B cell (primary cell): ENCODE data around the gene JUP. TPM values are rescaled to one million over a fixed set of nuclear protein-coding genes. Genes with fewer than 3 reads are reported as not detected.
A peak's percentile ranks its signal among the peaks of the same experiment; 100 is the strongest.

Experiments used
- ATAC-seq: fragments of 200-7000 bp; cut with Tn5 transposase; one replicate; pipeline ENCODE4 v1.10.0; 2021; ENCODE audit warnings: low read depth, mild to moderate bottlenecking, moderate number of reproducible peaks, moderate library complexity
- CTCF ChIA-PET: fragments of 350-600 bp; sonication (Branson Sonifier 250); formaldehyde crosslinking; loops from one replicate; lab custom pipeline; 2021; ENCODE audit warnings: antibody characterized with exemption, inconsistent platforms; lab: Charles Lee
- POLR2A ChIA-PET: fragments of 350-600 bp; sonication (Branson Sonifier 250); formaldehyde crosslinking; loops from one replicate; lab custom pipeline; 2021; ENCODE audit warnings: antibody characterized with exemption; lab: Charles Lee
- DNase-seq: peaks from one replicate; pipeline ENCODE4 v3.0.0; 2013
- H2AFZ ChIP-seq: 2 replicates; pipeline ENCODE4 v1.6.1; 2012; ENCODE audit warnings: mild to moderate bottlenecking, low read depth, low read length; ENCODE audit not compliant: insufficient read depth, poor library complexity, severe bottlenecking
- H3K27ac ChIP-seq, 2 donors: 1 replicate in 1 of 2; 2 replicates in 1 of 2; pipeline ENCODE4 v1.5.1; 2012 to 2013; ENCODE audit warnings: low read length in 2 of 2, mild to moderate bottlenecking in 2 of 2, moderate library complexity in 1 of 2
- H3K27me3 ChIP-seq, 4 experiments: fragments of 200-600 bp in 1 of 4; sonication (generic) in 1 of 4; replicated peaks in 1 of 4; 1 replicate in 2 of 4; 2 replicates in 2 of 4; pipeline versions ENCODE4 v1.6.1 to v1.7.0; 2013 to 2016; ENCODE audit warnings: low read length in 3 of 4, mild to moderate bottlenecking in 2 of 4, mixed read lengths in 1 of 4, moderate library complexity in 1 of 4; ENCODE audit not compliant: insufficient read depth in 4 of 4, control insufficient read depth in 3 of 4; ENCODE audit errors: control extremely low read depth in 1 of 4
- H3K36me3 ChIP-seq, 2 experiments: replicated peaks in 1 of 2; 1 replicate in 1 of 2; 2 replicates in 1 of 2; pipeline versions ENCODE4 v1.6.1 to v1.7.1; 2013; ENCODE audit warnings: low read length in 1 of 2; ENCODE audit not compliant: insufficient read depth in 2 of 2, control insufficient read depth in 1 of 2; ENCODE audit errors: control extremely low read depth in 1 of 2, extremely low read depth in 1 of 2
- H3K4me1 ChIP-seq, 2 donors: fragments of 200-600 bp in 1 of 2; sonication (generic) in 1 of 2; 1 replicate in 1 of 2; 2 replicates in 1 of 2; pipeline versions ENCODE4 v1.5.1 to v1.6.1; 2013 to 2017; ENCODE audit warnings: low read length in 2 of 2; ENCODE audit not compliant: control insufficient read depth in 2 of 2, insufficient read depth in 2 of 2
- H3K4me2 ChIP-seq: replicated peaks from 2 replicates; pipeline ENCODE3; 2012; ENCODE audit warnings: mild to moderate bottlenecking, low read depth, low read length; ENCODE audit not compliant: poor library complexity, severe bottlenecking
- H3K4me3 ChIP-seq, 5 experiments: fragments of 200-600 bp in 1 of 5; sonication (generic) in 1 of 5; 1 replicate in 3 of 5; 2 replicates in 2 of 5; pipeline versions ENCODE4 v1.5.1 to v1.7.0; 2011 to 2016; ENCODE audit warnings: low read length in 4 of 5, mild to moderate bottlenecking in 4 of 5, low read depth in 2 of 5, control low read depth in 1 of 5, moderate library complexity in 1 of 5; ENCODE audit not compliant: insufficient read depth in 1 of 5; ENCODE audit errors: control extremely low read depth in 1 of 5, extremely low read depth in 1 of 5
- H3K79me2 ChIP-seq: fragments of 200-600 bp; sonication (generic); one replicate; pipeline ENCODE4 v1.6.0; 2016; ENCODE audit warnings: low read length; ENCODE audit not compliant: control insufficient read depth, insufficient read depth
- H3K9ac ChIP-seq: fragments of 200-600 bp; sonication (generic); 2 replicates; pipeline ENCODE4 v1.6.1; 2017; ENCODE audit warnings: mild to moderate bottlenecking, low read length, moderate library complexity
- H3K9me3 ChIP-seq, 3 donors: one replicate each; pipeline versions ENCODE4 v1.6.1 to v1.7.1; 2013; ENCODE audit warnings: low read length in 2 of 3; ENCODE audit not compliant: control insufficient read depth in 2 of 3, insufficient read depth in 1 of 3; ENCODE audit errors: control extremely low read depth in 1 of 3
- H4K20me1 ChIP-seq: 2 replicates; pipeline ENCODE4 v1.6.0; 2012; ENCODE audit warnings: mild to moderate bottlenecking, low read length; ENCODE audit not compliant: insufficient read depth, control insufficient read depth, poor library complexity, severe bottlenecking
- H3K27ac Mint-ChIP-seq: one replicate; pipeline ENCODE4 v1.8.0; 2021; ENCODE audit warnings: mixed read lengths
- H3K27me3 Mint-ChIP-seq: one replicate; pipeline ENCODE4 v1.8.0; 2021; ENCODE audit warnings: mixed read lengths
- H3K4me1 Mint-ChIP-seq: one replicate; pipeline ENCODE4 v1.8.0; 2021; ENCODE audit warnings: mixed read lengths
- H3K4me3 Mint-ChIP-seq: one replicate; pipeline ENCODE4 v1.8.0; 2021; ENCODE audit warnings: mixed read lengths
- H3K9me3 Mint-ChIP-seq: one replicate; pipeline ENCODE4 v1.8.0; 2022; ENCODE audit warnings: mixed read lengths; ENCODE audit not compliant: insufficient read depth
- CTCF ChIP-seq: fragments of 200-600 bp; IDR thresholded peaks from one replicate; pipeline ENCODE4 v1.8.0; 2022; ENCODE audit warnings: antibody characterized with exemption, mild to moderate bottlenecking
- EZH2 ChIP-seq: IDR thresholded peaks from 2 replicates; pipeline ENCODE4 v1.6.1; 2012; ENCODE audit warnings: borderline replicate concordance, low read depth, mild to moderate bottlenecking, moderate library complexity, low read length; ENCODE audit not compliant: insufficient read depth, poor library complexity, severe bottlenecking
- WGBS: methylation state at CpG from one replicate; pipeline ENCODE4 v1.1.5; 2013; ENCODE audit warnings: missing lambda C conversion rate; ENCODE audit not compliant: insufficient coverage; 5-methylcytosine and 5-hydroxymethylcytosine counted together
- intact Hi-C: fragments of 100-400 bp; cut with micrococcal nuclease; formaldehyde crosslinking; loops from one replicate; pipeline ENCODE4 v1.10.0; 2022
- polyA plus RNA-seq: library from polyadenylated mRNA; depleted of rRNA; stranded (reverse); fragments of >200 nt; gene quantifications from 2 replicates; pipeline ENCODE4 v1.2.3, GENCODE V29; 2012
- total RNA-seq, 2 donors: library from RNA; stranded (reverse); fragments of 120-200 nt in 1 of 2; gene quantifications; 1 replicate in 1 of 2; 2 replicates in 1 of 2; pipeline versions ENCODE4 v1.2.3 to v1.2.4, GENCODE V29; 2013 to 2022

JUP gene
- total and polyA plus RNA-seq, 2 donors (not counting 1 experiment from before 2014, with no cell fraction given): 62.9 to 63.3 TPM

- Mint-ChIP-seq H3K4me1 (peaks cover 2% of the 10 kb centered on the region), H3K9me3 (no peaks in the 10 kb centered on the region), H3K27ac (peak overlapping the region; percentile 37), H3K27me3 (no peaks in the 10 kb centered on the region), H3K4me3 (no peak overlapping the region)
- H3K79me2 ChIP-seq: no peaks in the 10 kb centered on the region
- no peaks in the 10 kb centered on the region for H3K4me1 ChIP-seq
- CTCF ChIA-PET: interaction anchor here (1.3 kb wide), 1 partner anchor 16 kb away, joined by 3 read pairs; no protein-coding TSS in a partner anchor
- no peaks in the 10 kb centered on the region for H4K20me1 ChIP-seq
- H3K36me3 ChIP-seq: no peaks in the 10 kb centered on the region
- no peak for DNase-seq
- POLR2A ChIA-PET: no interaction called here
- no peak overlapping the region for H3K9ac ChIP-seq
- no peak overlapping the region for H3K4me3 ChIP-seq
- H3K9me3 ChIP-seq: no peaks in the 10 kb centered on the region
- H3K27me3 ChIP-seq: peaks cover 0 to 1% (median 0%) of the 10 kb centered on the region in 4 experiments
- WGBS: 93% methylated on average over 15 of the region's 20 CpGs
- H3K27ac ChIP-seq: no peak overlapping the region
- intact Hi-C loops: no loop called here
- TF ChIP-seq CTCF (no peak), EZH2 (no peak)
- no peak overlapping the region for H3K4me2 ChIP-seq
- H2AFZ ChIP-seq: no peak overlapping the region
- no peak for ATAC-seq
These were observed 31.5 kb upstream of the JUP start for GRCh38 chr17:41818024-41818423.

GRCh38 chr17:41816637-41817320 is 30.3 kb upstream of the JUP start:
- H4K20me1 ChIP-seq: no peaks in the 10 kb centered on the region
- ATAC-seq (no peak), DNase-seq (no peak)
- no peak overlapping the region for H3K27ac ChIP-seq
- ChIA-PET POLR2A (no interaction called here), CTCF (no interaction called here)
- H2AFZ ChIP-seq: no peak overlapping the region
- peaks cover 12% of the 10 kb centered on the region for H3K4me1 Mint-ChIP-seq
- H3K27ac Mint-ChIP-seq: no peak overlapping the region
- intact Hi-C loops: no loop called here
- no peaks in the 10 kb centered on the region for H3K9me3 Mint-ChIP-seq
- no peak overlapping the region for H3K4me3 Mint-ChIP-seq
- no peaks in the 10 kb centered on the region for H3K27me3 Mint-ChIP-seq
- H3K4me1 ChIP-seq: peaks cover 11% of the 10 kb centered on the region in 2 donors
- H3K9ac ChIP-seq: no peak overlapping the region
- H3K4me3 ChIP-seq: no peak overlapping the region
- no peaks in the 10 kb centered on the region for H3K36me3 ChIP-seq
- H3K9me3 ChIP-seq: no peaks in the 10 kb centered on the region
- H3K79me2 ChIP-seq: no peaks in the 10 kb centered on the region
- no peak overlapping the region for H3K4me2 ChIP-seq
- H3K27me3 ChIP-seq: peaks cover 0 to 13% (median 3%) of the 10 kb centered on the region in 4 experiments
- WGBS: 94% methylated on average over 16 of the region's 23 CpGs
- TF ChIP-seq CTCF: no peak
- no peak for TF ChIP-seq EZH2
